ENCODE results near the gene KRT83. TPM values are rescaled to one million over a fixed set of nuclear protein-coding genes. Genes with fewer than 3 reads are reported as not detected.
"Not testable (repeated sequence)": the region's sequence is repeated elsewhere in the genome, so short reads cannot be mapped to it uniquely, and the experiment has no call there.

The KRT83 gene
- polyA plus RNA-seq, 1 donor (not counting 4 experiments of a cell fraction or from before 2014, with no cell fraction given): not detected

- Histone ChIP-seq H3K9me3 (ENCODE audit: control insufficient read depth, low read depth, low read length) (no peaks in the 10 kb centered on the region), H3K79me2 (ENCODE audit: control insufficient read depth, insufficient read depth, low read length) (no peaks in the 10 kb centered on the region), H3K4me1 (ENCODE audit: control insufficient read depth, extremely low read depth, insufficient read depth, low read length) (peaks cover 25% of the 10 kb centered on the region), H3K4me2 (ENCODE audit: control insufficient read depth, extremely low read depth, insufficient read depth, low read depth, low read length) (no peak overlapping the region), H3K27me3 (ENCODE audit: control insufficient read depth, extremely low read depth, insufficient read depth, low read length) (peaks cover 3% of the 10 kb centered on the region), H3K4me3 (ENCODE audit: control insufficient read depth in 2 of 3, extremely low read depth in 1 of 3, insufficient read depth in 2 of 3, low read depth in 1 of 3, low read length in 3 of 3) (no peak overlapping the region), H3K9me1 (ENCODE audit: control insufficient read depth, extremely low read depth, insufficient read depth, low read length) (no peaks in the 10 kb centered on the region), H2AFZ (ENCODE audit: control insufficient read depth, low read length) (no peak overlapping the region), H3K27ac (ENCODE audit: control insufficient read depth, insufficient read depth, low read length) (no peak overlapping the region), H3K9ac (ENCODE audit: control insufficient read depth, extremely low read depth, insufficient read depth, low read length) (no peak overlapping the region), H4K20me1 (ENCODE audit: control insufficient read depth, extremely low read depth, insufficient read depth, low read length) (no peaks in the 10 kb centered on the region), H3K36me3 (ENCODE audit: control insufficient read depth in 2 of 2, extremely low read depth in 1 of 2, insufficient read depth in 2 of 2, low read length in 2 of 2) (no peaks in the 10 kb centered on the region)
- dilution Hi-C loops (cut with MboI; ENCODE audit: extremely low pct_ligation_motif_present, low sequenced_read_pairs): no loop called here
- FAIRE-seq (no peak), DNase-seq (ENCODE audit: low read depth, low spot score) (no peak)
- no peak for TF ChIP-seq CTCF (optimal IDR thresholded peaks at IDR 0.05 in 1 of 3, IDR thresholded peaks at IDR 0.05 in 1 of 3, conservative IDR thresholded peaks at IDR 0.05 in 1 of 3; ENCODE audit: extremely low read depth in 1 of 3, insufficient read depth in 2 of 3, low read length in 3 of 3)
- no peak for TF ChIP-seq EZH2 (IDR thresholded peaks at IDR 0.05; ENCODE audit: low read length)
These were observed 25.8 kb upstream of the KRT83 start for GRCh38 chr12:52347016-52347415.

GRCh38 chr12:52346593-52346992 lies 25.4 kb upstream of the KRT83 start:
- FAIRE-seq: peak; percentile 48
- no peaks in the 10 kb centered on the region for H3K9me3 ChIP-seq (ENCODE audit: control insufficient read depth, low read depth, low read length)
- no peak overlapping the region for H3K4me2 ChIP-seq (ENCODE audit: control insufficient read depth, extremely low read depth, insufficient read depth, low read depth, low read length)
- no peaks in the 10 kb centered on the region for H4K20me1 ChIP-seq (ENCODE audit: control insufficient read depth, extremely low read depth, insufficient read depth, low read length)
- H3K27ac ChIP-seq (ENCODE audit: control insufficient read depth, insufficient read depth, low read length): no peak overlapping the region
- H3K27me3 ChIP-seq (ENCODE audit: control insufficient read depth, extremely low read depth, insufficient read depth, low read length): peaks cover 3% of the 10 kb centered on the region
- no peaks in the 10 kb centered on the region for H3K9me1 ChIP-seq (ENCODE audit: control insufficient read depth, extremely low read depth, insufficient read depth, low read length)
- no peak overlapping the region for H2AFZ ChIP-seq (ENCODE audit: control insufficient read depth, low read length)
- dilution Hi-C loops (cut with MboI; ENCODE audit: extremely low pct_ligation_motif_present, low sequenced_read_pairs): no loop called here
- DNase-seq (ENCODE audit: low read depth, low spot score): no peak
- no peak overlapping the region for H3K4me3 ChIP-seq (ENCODE audit: control insufficient read depth in 2 of 3, extremely low read depth in 1 of 3, insufficient read depth in 2 of 3, low read depth in 1 of 3, low read length in 3 of 3)
- no peaks in the 10 kb centered on the region for H3K36me3 ChIP-seq (ENCODE audit: control insufficient read depth in 2 of 2, extremely low read depth in 1 of 2, insufficient read depth in 2 of 2, low read length in 2 of 2)
- peaks cover 25% of the 10 kb centered on the region for H3K4me1 ChIP-seq (ENCODE audit: control insufficient read depth, extremely low read depth, insufficient read depth, low read length)
- H3K79me2 ChIP-seq (ENCODE audit: control insufficient read depth, insufficient read depth, low read length): no peaks in the 10 kb centered on the region
- no peak overlapping the region for H3K9ac ChIP-seq (ENCODE audit: control insufficient read depth, extremely low read depth, insufficient read depth, low read length)
- TF ChIP-seq EZH2 (IDR thresholded peaks at IDR 0.05; ENCODE audit: low read length) (no peak), CTCF (optimal IDR thresholded peaks at IDR 0.05 in 1 of 3, IDR thresholded peaks at IDR 0.05 in 1 of 3, conservative IDR thresholded peaks at IDR 0.05 in 1 of 3; ENCODE audit: extremely low read depth in 1 of 3, insufficient read depth in 2 of 3, low read length in 3 of 3) (no peak)

GRCh38 chr12:52345041-52345440 lies 23.8 kb upstream of the KRT83 start:
- DNase-seq (ENCODE audit: low read depth, low spot score); H2AFZ ChIP-seq (ENCODE audit: control insufficient read depth, low read length); H3K79me2 ChIP-seq (ENCODE audit: control insufficient read depth, insufficient read depth, low read length); H3K9me1 ChIP-seq (ENCODE audit: control insufficient read depth, extremely low read depth, insufficient read depth, low read length); H3K4me3 ChIP-seq (ENCODE audit: control insufficient read depth in 2 of 3, extremely low read depth in 1 of 3, insufficient read depth in 2 of 3, low read depth in 1 of 3, low read length in 3 of 3); H3K27me3 ChIP-seq (ENCODE audit: control insufficient read depth, extremely low read depth, insufficient read depth, low read length); H4K20me1 ChIP-seq (ENCODE audit: control insufficient read depth, extremely low read depth, insufficient read depth, low read length); H3K9ac ChIP-seq (ENCODE audit: control insufficient read depth, extremely low read depth, insufficient read depth, low read length); H3K36me3 ChIP-seq (ENCODE audit: control insufficient read depth in 2 of 2, extremely low read depth in 1 of 2, insufficient read depth in 2 of 2, low read length in 2 of 2); dilution Hi-C loops (cut with MboI; ENCODE audit: extremely low pct_ligation_motif_present, low sequenced_read_pairs); H3K27ac ChIP-seq (ENCODE audit: control insufficient read depth, insufficient read depth, low read length); FAIRE-seq; H3K9me3 ChIP-seq (ENCODE audit: control insufficient read depth, low read depth, low read length); H3K4me2 ChIP-seq (ENCODE audit: control insufficient read depth, extremely low read depth, insufficient read depth, low read depth, low read length): not testable (repeated sequence)
- peaks cover 25% of the 10 kb centered on the region for H3K4me1 ChIP-seq (ENCODE audit: control insufficient read depth, extremely low read depth, insufficient read depth, low read length)
